Trophoblast cell (in vitro differentiated cells and primary cell): ENCODE data around the gene SPTLC2.

Experiments used
- DNase-seq, 2 donors: peaks; one replicate each; pipeline ENCODE4 v3.0.0-alpha.2; 2016
- H2AFZ ChIP-seq: 2 replicates; pipeline ENCODE4 v1.6.1; 2013; ENCODE audit warnings: low read length, moderate library complexity, mild to moderate bottlenecking; ENCODE audit not compliant: insufficient read depth, poor library complexity
- H2AK5ac ChIP-seq: 2 replicates; pipeline ENCODE4 v1.6.1; 2013; ENCODE audit warnings: mild to moderate bottlenecking, low read length
- H2BK120ac ChIP-seq: 2 replicates; pipeline ENCODE4 v1.6.1; 2013; ENCODE audit warnings: low read length, mild to moderate bottlenecking, moderate library complexity; ENCODE audit not compliant: insufficient read depth, poor library complexity
- H2BK12ac ChIP-seq: 2 replicates; pipeline ENCODE4 v1.6.1; 2013; ENCODE audit warnings: mild to moderate bottlenecking, low read length, moderate library complexity
- H2BK5ac ChIP-seq: 2 replicates; pipeline ENCODE4 v1.6.1; 2013; ENCODE audit warnings: low read length, low read depth, moderate library complexity, mild to moderate bottlenecking; ENCODE audit not compliant: poor library complexity
- H3K14ac ChIP-seq: 2 replicates; pipeline ENCODE4 v1.6.1; 2013; ENCODE audit warnings: mild to moderate bottlenecking, low read length
- H3K18ac ChIP-seq: 2 replicates; pipeline ENCODE4 v1.6.1; 2013; ENCODE audit warnings: mild to moderate bottlenecking, low read length
- H3K23ac ChIP-seq: 2 replicates; pipeline ENCODE4 v1.6.1; 2013; ENCODE audit warnings: low read length
- H3K27ac ChIP-seq: 2 replicates; pipeline ENCODE4 v1.5.1; 2013; ENCODE audit warnings: low read depth, mild to moderate bottlenecking, inconsistent platforms, low read length, moderate library complexity
- H3K27me3 ChIP-seq: 2 replicates; pipeline ENCODE4 v1.6.1; 2013; ENCODE audit warnings: inconsistent platforms, mild to moderate bottlenecking, low read length, moderate library complexity; ENCODE audit not compliant: insufficient read depth
- H3K36me3 ChIP-seq, 2 experiments: 1 replicate in 1 of 2; 2 replicates in 1 of 2; pipeline ENCODE4 v1.6.1; 2013; ENCODE audit warnings: low read length in 2 of 2, mild to moderate bottlenecking in 2 of 2, moderate library complexity in 1 of 2; ENCODE audit not compliant: insufficient read depth in 2 of 2, control insufficient read depth in 1 of 2
- H3K4ac ChIP-seq: 2 replicates; pipeline ENCODE4 v1.6.1; 2013; ENCODE audit warnings: low read depth, mild to moderate bottlenecking, low read length, moderate library complexity
- H3K4me1 ChIP-seq, 2 experiments: 1 replicate in 1 of 2; 2 replicates in 1 of 2; pipeline ENCODE4 v1.6.1; 2013; ENCODE audit warnings: low read length in 2 of 2, mild to moderate bottlenecking in 2 of 2, moderate library complexity in 1 of 2; ENCODE audit not compliant: insufficient read depth in 2 of 2, control insufficient read depth in 1 of 2
- H3K4me2 ChIP-seq: 2 replicates; pipeline ENCODE4 v1.6.1; 2013; ENCODE audit warnings: inconsistent platforms, mild to moderate bottlenecking, low read length, moderate library complexity
- H3K4me3 ChIP-seq: 2 replicates; pipeline ENCODE4 v1.5.1; 2013; ENCODE audit warnings: mild to moderate bottlenecking, low read depth, low read length, inconsistent platforms
- H3K79me1 ChIP-seq: one replicate; pipeline ENCODE4 v1.6.1; 2013; ENCODE audit warnings: low read length
- H3K79me2 ChIP-seq: 2 replicates; pipeline ENCODE4 v1.6.1; 2013; ENCODE audit warnings: low read length, mild to moderate bottlenecking; ENCODE audit not compliant: control insufficient read depth, insufficient read depth, poor library complexity
- H3K9ac ChIP-seq: 2 replicates; pipeline ENCODE4 v1.6.1; 2013; ENCODE audit warnings: mild to moderate bottlenecking, low read length
- H3K9me3 ChIP-seq: 2 replicates; pipeline ENCODE4 v1.6.1; 2013; ENCODE audit warnings: low read depth, mild to moderate bottlenecking, control low read depth, inconsistent platforms, low read length; ENCODE audit not compliant: insufficient read depth
- H4K12ac ChIP-seq: 2 replicates; pipeline ENCODE4 v1.6.1; 2013; ENCODE audit warnings: low read depth, mild to moderate bottlenecking, low read length, moderate library complexity
- H4K8ac ChIP-seq: 2 replicates; pipeline ENCODE4 v1.6.1; 2013; ENCODE audit warnings: low read depth, mild to moderate bottlenecking, low read length, moderate library complexity
- H4K91ac ChIP-seq: one replicate; pipeline ENCODE4 v1.6.1; 2013; ENCODE audit warnings: low read depth, mild to moderate bottlenecking, low read length, moderate library complexity
- whole genome bisulfite sequencing: extraction: QIAGEN DNeasy Blood & Tissue Kit; methylation state at CpG from one replicate; pipeline ENCODE4 v1.1.7; 2013; ENCODE audit warnings: missing lambda C conversion rate; ENCODE audit not compliant: insufficient read length, insufficient coverage; ENCODE audit errors: extremely low coverage; 5-methylcytosine and 5-hydroxymethylcytosine counted together

The SPTLC2 gene

DNA sequence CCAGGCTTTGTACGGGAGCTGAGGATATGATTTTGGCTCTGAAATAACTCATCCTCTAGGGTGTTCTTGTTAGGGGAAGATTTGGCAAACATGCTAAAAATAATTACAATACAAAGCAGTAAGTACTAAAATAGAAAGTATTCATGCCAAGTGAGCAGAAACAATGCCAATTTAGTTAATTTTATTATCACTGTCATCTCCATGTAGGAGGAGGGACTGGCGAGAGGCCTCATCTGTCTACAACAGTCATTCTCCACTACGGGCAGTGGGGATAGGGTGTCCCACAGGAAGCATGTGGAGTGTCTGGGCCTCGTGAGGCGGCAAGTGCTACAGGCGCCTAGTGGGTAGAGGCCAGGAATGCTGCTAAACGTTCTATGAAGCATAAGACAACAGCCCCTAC is 121.1 kb downstream of the SPTLC2 start:
- peak overlapping the region; percentile 52 for H3K9ac ChIP-seq
- H2AFZ ChIP-seq, result no peak overlapping the region
- H3K4me2 ChIP-seq, result no peak overlapping the region
- no peak overlapping the region for H4K12ac ChIP-seq
- peaks cover 8 to 12% of the 10 kb centered on the region in 2 experiments for H3K4me1 ChIP-seq
- peaks cover 11% of the 10 kb centered on the region for H3K9me3 ChIP-seq
- H3K4me3 ChIP-seq, result no peak overlapping the region
- H3K4ac ChIP-seq, result no peak overlapping the region
- no peak overlapping the region for H3K18ac ChIP-seq
- DNase-seq, result no peak
- H3K27me3 ChIP-seq, result peaks cover 21% of the 10 kb centered on the region
- WGBS, result no CpG with 5 or more reads among the region's 7 CpGs
- H3K14ac ChIP-seq, result no peak overlapping the region
- no peak overlapping the region for H4K8ac ChIP-seq
- H3K79me1 ChIP-seq, result no peaks in the 10 kb centered on the region
- no peak overlapping the region for H3K23ac ChIP-seq
- no peak overlapping the region for H3K27ac ChIP-seq
- H3K79me2 ChIP-seq, result no peaks in the 10 kb centered on the region
- no peaks in the 10 kb centered on the region for H3K36me3 ChIP-seq
- no peak overlapping the region for H2BK5ac ChIP-seq
- H2AK5ac ChIP-seq, result no peak overlapping the region
- no peak overlapping the region for H2BK12ac ChIP-seq
- no peak overlapping the region for H2BK120ac ChIP-seq
- no peak overlapping the region for H4K91ac ChIP-seq

DNA sequence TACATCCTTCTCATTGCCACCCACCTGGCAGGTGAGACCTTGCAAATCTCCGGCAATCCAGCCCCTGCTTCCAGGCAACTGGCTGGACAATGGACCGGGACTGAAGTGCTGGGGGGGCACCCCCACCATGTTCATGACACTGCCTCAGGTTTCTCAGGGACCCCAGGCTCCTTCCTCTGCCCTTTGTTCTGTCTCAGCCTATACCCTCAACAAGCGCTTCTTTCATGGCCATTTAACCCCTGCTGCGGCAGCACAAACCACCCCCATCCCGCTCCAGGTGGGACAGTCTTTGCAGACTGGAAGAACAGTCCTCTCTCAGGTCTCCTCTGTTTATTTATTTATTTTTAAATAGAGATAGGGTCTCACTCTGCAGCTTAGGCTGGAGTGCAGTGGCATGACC is 125.4 kb downstream of the SPTLC2 start:
- Histone ChIP-seq H3K4me3 (no peak overlapping the region), H3K4me1 (peaks cover 2% of the 10 kb centered on the region in 2 experiments), H2BK5ac (no peak overlapping the region), H4K8ac (no peak overlapping the region), H2BK120ac (no peak overlapping the region), H4K91ac (no peak overlapping the region), H3K9ac (no peak overlapping the region), H3K9me3 (peaks cover 2% of the 10 kb centered on the region), H3K27me3 (no peaks in the 10 kb centered on the region), H3K79me1 (no peaks in the 10 kb centered on the region), H3K79me2 (no peaks in the 10 kb centered on the region), H3K4me2 (no peak overlapping the region), H3K14ac (no peak overlapping the region), H2AK5ac (no peak overlapping the region), H4K12ac (no peak overlapping the region), H3K27ac (no peak overlapping the region), H3K18ac (no peak overlapping the region), H3K23ac (no peak overlapping the region), H2BK12ac (no peak overlapping the region), H3K36me3 (no peaks in the 10 kb centered on the region), H2AFZ (no peak overlapping the region), H3K4ac (no peak overlapping the region)
- WGBS, result no CpG with 5 or more reads among the region's 5 CpGs
- DNase-seq, result no peak

DNA sequence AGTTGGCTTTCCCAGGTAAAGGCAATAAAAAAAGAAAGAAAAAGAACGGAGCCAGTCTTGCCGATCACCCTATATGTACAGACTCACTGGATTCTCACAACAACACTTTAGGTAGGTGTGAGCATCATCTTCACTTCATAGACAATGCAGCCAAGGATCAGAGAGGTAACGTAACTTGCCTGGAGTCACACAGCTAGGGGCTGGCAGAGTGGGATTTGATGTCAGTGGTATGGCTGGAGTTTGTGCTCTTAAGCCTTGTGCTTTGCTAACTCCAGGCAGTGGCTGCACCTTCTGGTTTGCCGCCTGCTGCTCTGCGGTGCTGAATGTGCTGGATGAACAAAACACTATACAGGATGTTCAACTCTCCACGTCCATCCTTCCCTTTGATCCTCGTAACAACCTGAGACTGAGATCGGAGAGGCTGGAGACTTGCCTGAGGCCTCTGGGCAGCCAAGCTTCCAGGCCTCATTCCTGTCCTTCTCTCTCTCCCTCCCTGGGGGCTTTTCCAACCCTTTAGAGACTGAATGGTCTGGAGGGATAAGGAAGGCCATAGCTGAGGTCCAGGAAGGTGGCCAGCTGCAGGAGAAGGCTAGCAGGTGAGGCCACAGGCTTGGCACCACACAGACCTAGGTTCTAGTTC is 126.0 kb downstream of the SPTLC2 start:
- H3K4ac ChIP-seq, result no peak overlapping the region
- H3K9ac ChIP-seq, result no peak overlapping the region
- no peak overlapping the region for H3K27ac ChIP-seq
- no peak overlapping the region for H3K4me2 ChIP-seq
- H2BK120ac ChIP-seq, result no peak overlapping the region
- no peak overlapping the region for H4K8ac ChIP-seq
- H3K79me2 ChIP-seq, result no peaks in the 10 kb centered on the region
- no peak overlapping the region for H2AK5ac ChIP-seq
- no CpG with 5 or more reads among the region's 8 CpGs for WGBS
- H2BK12ac ChIP-seq, result no peak overlapping the region
- no peak overlapping the region for H3K14ac ChIP-seq
- H3K18ac ChIP-seq, result no peak overlapping the region
- no peak overlapping the region for H4K12ac ChIP-seq
- no peaks in the 10 kb centered on the region for H3K36me3 ChIP-seq
- H3K9me3 ChIP-seq, result peaks cover under 1% of the 10 kb centered on the region
- H3K4me3 ChIP-seq, result no peak overlapping the region
- H3K79me1 ChIP-seq, result no peaks in the 10 kb centered on the region
- peak in 1 of 2 donors; percentile 62 for DNase-seq
- H4K91ac ChIP-seq, result no peak overlapping the region
- peaks cover 2% of the 10 kb centered on the region in 2 experiments for H3K4me1 ChIP-seq
- H2BK5ac ChIP-seq, result no peak overlapping the region
- H3K27me3 ChIP-seq, result no peaks in the 10 kb centered on the region
- H2AFZ ChIP-seq, result no peak overlapping the region
- no peak overlapping the region for H3K23ac ChIP-seq

DNA sequence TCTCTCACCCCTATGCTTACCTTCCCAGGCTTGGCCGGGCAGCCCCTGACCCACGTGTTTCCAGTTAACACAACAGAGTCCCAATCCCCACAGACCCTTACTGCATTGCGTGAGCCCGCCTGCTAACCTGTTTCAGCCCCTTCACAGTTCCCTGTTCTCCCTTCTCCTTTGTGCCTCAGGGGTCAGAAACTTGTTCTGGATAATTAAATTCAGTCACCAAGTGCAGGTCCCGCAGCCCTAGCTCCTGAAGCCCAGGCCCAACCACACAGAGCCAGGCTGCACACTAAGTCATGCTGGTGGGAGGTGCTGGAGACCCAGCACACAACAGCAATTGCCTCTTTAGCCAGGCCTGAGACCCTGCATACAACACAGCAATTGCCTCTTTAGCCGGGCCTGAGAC is 127.4 kb downstream of the SPTLC2 start:
- Histone ChIP-seq H3K23ac (no peak overlapping the region), H3K9me3 (no peaks in the 10 kb centered on the region), H3K27me3 (no peaks in the 10 kb centered on the region), H3K27ac (no peak overlapping the region), H3K4me1 (peaks cover 2% of the 10 kb centered on the region in 2 experiments), H3K9ac (no peak overlapping the region), H3K79me2 (no peaks in the 10 kb centered on the region), H2AFZ (no peak overlapping the region), H4K12ac (no peak overlapping the region), H3K14ac (no peak overlapping the region), H2BK12ac (no peak overlapping the region), H3K4me3 (no peak overlapping the region), H3K79me1 (no peaks in the 10 kb centered on the region), H3K4ac (no peak overlapping the region), H3K18ac (no peak overlapping the region), H2BK120ac (no peak overlapping the region), H3K36me3 (no peaks in the 10 kb centered on the region), H4K8ac (no peak overlapping the region), H3K4me2 (no peak overlapping the region), H2AK5ac (no peak overlapping the region), H2BK5ac (no peak overlapping the region), H4K91ac (no peak overlapping the region)
- WGBS, result no CpG with 5 or more reads among the region's 6 CpGs
- no peak for DNase-seq
